ENCODE results near the gene RFC2.
"Not testable (repeated sequence)": the region's sequence is repeated elsewhere in the genome, so short reads cannot be mapped to it uniquely, and the experiment has no call there.

The RFC2 gene

DNA sequence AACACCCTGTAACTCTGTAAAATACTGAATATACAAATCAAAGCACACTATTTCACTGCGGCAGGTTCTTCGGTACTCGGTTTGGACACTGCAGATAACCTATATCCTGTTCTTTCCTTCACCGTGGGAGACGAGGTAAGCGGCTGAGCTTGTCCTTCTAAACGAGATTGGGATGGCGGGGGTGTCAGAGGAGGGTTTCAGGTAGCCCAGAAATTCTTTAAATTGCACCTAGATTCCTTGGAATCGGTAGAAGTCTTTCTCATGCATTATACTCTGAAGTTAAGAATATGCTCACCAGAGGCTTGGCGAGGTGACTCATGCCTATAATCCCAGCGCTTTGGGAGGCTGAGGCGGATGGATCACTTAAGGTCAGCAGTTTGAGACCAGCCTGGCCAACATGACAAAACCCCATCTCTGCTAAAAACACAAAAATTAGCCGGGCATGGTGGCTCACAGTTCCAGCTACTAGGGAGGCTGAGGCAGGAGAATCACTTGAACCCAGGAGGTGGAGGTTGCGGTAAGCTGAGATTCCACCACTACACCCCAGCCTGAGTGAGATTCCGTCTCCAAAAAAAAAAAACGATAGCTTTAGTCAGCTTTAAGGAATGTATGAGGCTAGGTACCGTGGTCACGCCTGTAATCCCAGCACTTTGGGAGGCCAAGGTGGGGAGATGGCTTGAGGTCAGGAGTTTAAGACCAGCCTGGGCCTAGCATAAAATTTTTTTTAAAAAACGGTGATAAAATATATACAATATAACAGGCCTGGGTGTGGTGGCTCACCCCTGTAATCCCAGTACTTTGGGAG lies 54.4 kb downstream of the RFC2 start:
- in situ Hi-C loops (cut with HindIII; ENCODE audit: low pct_unique_long_range_greater_than_20kb, low sequenced_read_pairs), result no loop called here
- DNase-seq (ENCODE audit: low read depth in 1 of 2, low spot score in 1 of 2), result no peak
- TF ChIP-seq JUND (IDR thresholded peaks at IDR 0.05; ENCODE audit: low read depth), result no peak

DNA sequence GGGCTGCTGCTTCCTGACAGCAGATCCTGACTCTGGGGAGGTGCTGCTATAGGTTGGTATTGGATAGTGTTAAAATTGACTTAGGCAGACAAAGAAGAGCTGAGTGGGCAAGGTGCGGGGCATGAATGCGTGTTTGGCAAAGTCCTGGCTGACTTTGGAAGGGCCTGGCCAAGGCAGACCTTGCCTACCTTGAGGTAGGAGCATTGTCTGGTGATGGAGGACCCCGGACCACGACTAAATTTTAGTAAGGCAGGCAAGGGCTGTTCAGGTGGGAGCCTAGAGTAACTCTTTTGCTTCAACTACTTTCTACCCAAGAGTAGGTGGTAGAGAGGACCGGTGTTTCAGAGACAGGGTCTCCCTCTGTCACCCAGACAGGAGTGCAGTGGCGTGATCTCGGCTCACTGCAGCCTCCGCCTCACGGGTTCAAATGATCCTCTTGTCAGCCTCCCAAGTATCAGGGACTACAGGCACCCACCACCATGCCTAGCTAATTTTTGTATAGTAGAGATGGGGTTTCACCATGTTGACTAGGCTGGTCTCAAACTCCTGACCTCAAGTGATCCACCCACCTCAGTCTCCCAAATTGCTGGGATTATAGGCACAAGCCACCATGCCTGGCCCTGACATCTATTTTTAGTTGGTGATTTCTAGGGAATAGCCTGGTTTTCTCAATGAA lies 56.6 kb downstream of the RFC2 start:
- no peak for DNase-seq (ENCODE audit: low read depth in 1 of 2, low spot score in 1 of 2)
- no peak for TF ChIP-seq JUND (IDR thresholded peaks at IDR 0.05; ENCODE audit: low read depth)
- in situ Hi-C loops (cut with HindIII; ENCODE audit: low pct_unique_long_range_greater_than_20kb, low sequenced_read_pairs), result no loop called here

- in situ Hi-C loops (cut with HindIII; ENCODE audit: low pct_unique_long_range_greater_than_20kb, low sequenced_read_pairs), result not testable (repeated sequence)
Measured at GRCh38 chr7:74195968-74196654, 58.1 kb downstream of the RFC2 start.

DNA sequence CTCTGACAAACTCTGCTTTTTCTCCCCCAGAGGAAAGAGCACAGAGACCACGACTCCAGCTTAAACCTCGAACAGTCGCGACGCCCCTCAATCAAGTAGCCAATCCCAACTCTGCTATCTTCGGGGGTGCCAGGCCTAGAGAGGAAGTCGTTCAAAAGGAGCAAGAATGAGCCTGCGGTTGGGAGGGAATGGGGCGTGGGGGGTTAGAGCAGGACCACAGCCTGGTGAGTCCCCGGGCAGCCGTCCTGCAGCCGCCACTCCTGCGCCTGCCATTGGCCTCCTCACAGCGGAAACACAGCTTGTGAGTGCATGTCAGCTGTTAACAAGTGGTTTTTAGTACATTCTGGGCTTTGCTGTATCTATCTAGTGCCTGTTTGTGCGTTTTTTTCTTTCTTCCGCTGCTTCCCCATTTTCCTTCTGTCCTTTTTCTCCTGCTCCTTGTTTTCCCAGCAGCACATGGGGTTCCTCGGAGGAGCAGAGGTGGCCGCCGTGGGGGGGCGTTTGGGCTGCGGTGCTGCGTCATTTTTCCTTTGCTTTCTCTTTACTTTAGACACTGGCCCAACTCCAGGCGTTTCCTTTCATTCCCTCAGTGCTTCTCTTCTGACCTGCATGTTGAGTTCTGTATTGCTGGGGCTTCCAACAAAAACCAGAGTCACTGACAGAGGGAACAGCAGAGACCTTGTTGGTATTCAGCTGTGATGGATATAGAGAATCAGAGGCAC lies 58.9 kb downstream of the RFC2 start:
- DNase-seq (ENCODE audit: low read depth in 1 of 2, low spot score in 1 of 2); in situ Hi-C loops (cut with HindIII; ENCODE audit: low pct_unique_long_range_greater_than_20kb, low sequenced_read_pairs): not testable (repeated sequence)

More at GRCh38 chr7:74195968-74196654, 58.1 kb downstream of the RFC2 start:
- not testable (repeated sequence) for DNase-seq (ENCODE audit: low read depth in 1 of 2, low spot score in 1 of 2)

GRCh38 chr7:74194686-74195085 lies 59.5 kb downstream of the RFC2 start:
- DNase-seq (ENCODE audit: low read depth in 1 of 2, low spot score in 1 of 2), result no peak
- in situ Hi-C loops (cut with HindIII; ENCODE audit: low pct_unique_long_range_greater_than_20kb, low sequenced_read_pairs), result no loop called here
- no peak for TF ChIP-seq JUND (IDR thresholded peaks at IDR 0.05; ENCODE audit: low read depth)

GRCh38 chr7:74193913-74194312 lies 60.3 kb downstream of the RFC2 start:
- no peak for TF ChIP-seq JUND (IDR thresholded peaks at IDR 0.05; ENCODE audit: low read depth)
- in situ Hi-C loops (cut with HindIII; ENCODE audit: low pct_unique_long_range_greater_than_20kb, low sequenced_read_pairs), result no loop called here
- DNase-seq (ENCODE audit: low read depth in 1 of 2, low spot score in 1 of 2), result no peak

DNA sequence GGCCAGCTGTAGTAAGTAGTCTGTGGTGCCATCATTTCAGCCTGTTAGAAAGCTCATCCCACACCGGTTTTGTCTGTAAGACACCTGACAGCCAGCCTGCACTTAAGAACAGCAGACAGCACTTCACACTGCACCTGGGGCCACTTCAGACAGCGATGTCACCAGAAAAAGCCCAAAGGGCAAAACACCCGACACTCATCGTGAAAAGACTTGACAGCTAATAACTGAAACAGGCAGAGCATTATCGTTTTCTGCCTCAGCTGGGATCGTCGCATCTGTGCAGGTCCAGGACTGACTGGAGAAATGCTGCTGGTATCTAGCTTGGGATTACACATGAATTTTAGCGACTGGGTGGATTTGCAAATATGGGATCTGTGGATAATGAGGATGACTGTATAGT lies 61.1 kb downstream of the RFC2 start:
- in situ Hi-C loops (cut with HindIII; ENCODE audit: low pct_unique_long_range_greater_than_20kb, low sequenced_read_pairs), result no loop called here
- no peak for DNase-seq (ENCODE audit: low read depth in 1 of 2, low spot score in 1 of 2)
- TF ChIP-seq JUND (IDR thresholded peaks at IDR 0.05; ENCODE audit: low read depth), result no peak

- no peak for DNase-seq (ENCODE audit: low read depth in 1 of 2, low spot score in 1 of 2)
- TF ChIP-seq JUND (IDR thresholded peaks at IDR 0.05; ENCODE audit: low read depth), result no peak
- in situ Hi-C loops (cut with HindIII; ENCODE audit: low pct_unique_long_range_greater_than_20kb, low sequenced_read_pairs), result no loop called here
Measured at GRCh38 chr7:74191231-74191630, 63.0 kb downstream of the RFC2 start.

DNA sequence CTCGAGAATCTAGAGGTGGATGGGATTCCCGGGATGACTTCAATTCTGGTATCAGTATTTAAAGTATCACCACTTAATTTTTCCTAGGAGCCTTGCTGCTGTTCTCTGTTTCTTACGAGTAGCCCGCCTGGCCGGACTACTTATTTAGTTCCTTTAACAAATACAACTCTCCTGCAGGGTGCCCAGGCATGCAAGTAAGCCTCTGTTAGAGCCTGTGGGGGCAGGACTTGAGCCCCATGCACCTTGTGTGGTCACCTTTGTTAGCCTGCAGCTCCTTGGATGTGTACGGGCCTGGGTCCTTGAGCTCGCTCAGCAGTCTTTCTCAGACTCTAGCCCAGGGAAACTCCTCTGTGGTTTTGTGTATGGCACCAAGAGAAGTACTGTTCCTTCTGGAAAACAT lies 63.9 kb downstream of the RFC2 start:
- TF ChIP-seq JUND (IDR thresholded peaks at IDR 0.05; ENCODE audit: low read depth), result no peak
- in situ Hi-C loops (cut with HindIII; ENCODE audit: low pct_unique_long_range_greater_than_20kb, low sequenced_read_pairs), result no loop called here
- no peak for DNase-seq (ENCODE audit: low read depth in 1 of 2, low spot score in 1 of 2)

DNA sequence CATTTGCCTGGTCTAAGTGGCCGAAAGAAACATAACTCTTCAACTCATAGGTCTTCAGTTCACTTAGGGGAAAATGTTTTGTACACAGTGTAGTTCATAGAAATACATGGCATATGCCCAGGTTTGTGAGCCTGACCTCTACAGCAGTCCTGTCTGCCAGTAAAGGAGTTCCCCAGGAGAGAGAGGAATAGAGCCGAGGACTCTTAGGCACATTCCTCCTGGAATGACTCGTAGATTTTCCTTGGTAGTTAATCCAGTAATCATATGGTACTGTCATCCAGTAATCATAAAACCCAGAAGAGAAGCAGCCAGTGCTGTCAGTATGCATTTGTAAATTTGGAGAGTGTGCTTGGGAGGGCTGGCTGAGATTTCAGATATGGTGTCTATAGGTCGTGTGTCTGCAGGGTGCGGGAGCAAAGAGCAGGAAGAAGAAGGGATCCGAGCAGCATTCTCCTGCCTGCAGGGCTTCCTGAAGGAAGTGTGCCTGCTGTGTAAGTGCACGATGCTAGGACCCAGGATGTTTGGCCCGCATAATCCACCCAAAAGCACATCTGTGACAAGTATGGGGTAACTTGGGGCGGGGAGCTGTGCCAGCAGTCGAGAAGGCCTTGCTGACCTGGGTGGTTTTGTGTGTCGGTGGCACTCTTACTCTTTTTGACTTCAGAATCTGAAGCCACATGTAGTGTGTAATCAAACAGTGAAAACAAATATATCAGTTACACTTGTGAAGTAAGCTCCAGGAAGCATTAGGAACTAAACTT lies 66.1 kb downstream of the RFC2 start:
- in situ Hi-C loops (cut with HindIII; ENCODE audit: low pct_unique_long_range_greater_than_20kb, low sequenced_read_pairs), result no loop called here
- TF ChIP-seq JUND (IDR thresholded peaks at IDR 0.05; ENCODE audit: low read depth), result no peak
- DNase-seq (ENCODE audit: low read depth in 1 of 2, low spot score in 1 of 2), result no peak

DNA sequence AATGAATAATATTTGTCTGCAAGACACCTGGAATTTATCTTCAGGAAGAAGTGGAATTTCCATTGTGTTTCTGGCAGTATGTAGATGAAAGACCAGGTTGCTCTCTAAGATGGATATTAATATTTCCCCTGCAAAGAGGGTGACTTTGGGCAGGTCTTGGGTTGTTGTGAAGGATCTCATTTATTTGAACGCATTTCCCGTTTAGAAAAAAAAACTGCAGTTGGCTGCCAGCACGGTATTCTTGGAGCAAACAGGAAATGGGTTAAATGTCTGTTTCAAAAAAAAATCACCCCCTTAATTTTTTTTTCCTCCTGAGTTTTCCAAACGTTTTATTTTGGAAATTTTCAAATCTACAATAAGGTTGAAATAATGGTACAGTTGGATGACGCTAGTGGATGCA lies 68.6 kb downstream of the RFC2 start:
- TF ChIP-seq JUND (IDR thresholded peaks at IDR 0.05; ENCODE audit: low read depth), result no peak
- in situ Hi-C loops (cut with HindIII; ENCODE audit: low pct_unique_long_range_greater_than_20kb, low sequenced_read_pairs), result no loop called here
- no peak for DNase-seq (ENCODE audit: low read depth in 1 of 2, low spot score in 1 of 2)

GRCh38 chr7:74185016-74185415 lies 69.2 kb downstream of the RFC2 start:
- no peak for TF ChIP-seq JUND (IDR thresholded peaks at IDR 0.05; ENCODE audit: low read depth)
- in situ Hi-C loops (cut with HindIII; ENCODE audit: low pct_unique_long_range_greater_than_20kb, low sequenced_read_pairs), result no loop called here
- no peak for DNase-seq (ENCODE audit: low read depth in 1 of 2, low spot score in 1 of 2)

All from T47D (cell line).